Duodenal mucosa (tissue), 2 donors: ENCODE results near the gene SGSM2.

Source experiments
- H3K27ac ChIP-seq: one replicate; pipeline ENCODE4 v1.7.0; 2013; ENCODE audit warnings: low read depth, low read length
- H3K27me3 ChIP-seq, 2 donors: one replicate each; pipeline ENCODE4 v1.7.0; 2013; ENCODE audit warnings: low read length in 2 of 2, control low read depth in 1 of 2; ENCODE audit not compliant: insufficient read depth in 2 of 2, control insufficient read depth in 1 of 2
- H3K36me3 ChIP-seq, 2 donors: one replicate each; pipeline ENCODE4 v1.7.0; 2013; ENCODE audit warnings: low read length in 2 of 2, control low read depth in 1 of 2; ENCODE audit not compliant: insufficient read depth in 2 of 2, control insufficient read depth in 1 of 2
- H3K4me1 ChIP-seq, 2 donors: one replicate each; pipeline ENCODE4 v1.7.0; 2013; ENCODE audit warnings: low read length in 2 of 2, control low read depth in 1 of 2; ENCODE audit not compliant: insufficient read depth in 2 of 2, control insufficient read depth in 1 of 2
- H3K4me3 ChIP-seq, 2 donors: one replicate each; pipeline ENCODE4 v1.7.0; 2013; ENCODE audit warnings: low read length in 2 of 2, low read depth in 1 of 2
- H3K9ac ChIP-seq, 2 donors: one replicate each; pipeline ENCODE4 v1.7.0; 2013; ENCODE audit warnings: low read length in 2 of 2, low read depth in 1 of 2
- H3K9me3 ChIP-seq, 2 donors: one replicate each; pipeline ENCODE4 v1.7.0; 2013; ENCODE audit warnings: low read length in 2 of 2, control low read depth in 1 of 2; ENCODE audit not compliant: control insufficient read depth in 1 of 2

SGSM2 gene

GRCh38 chr17:2418572-2418971 is 81.3 kb downstream of the SGSM2 start:
- peak overlapping the region; percentile 36 for H3K27ac ChIP-seq
- peaks cover 22 to 59% of the 10 kb centered on the region in 2 donors for H3K36me3 ChIP-seq
- H3K9me3 ChIP-seq, result no peaks in the 10 kb centered on the region
- no peaks in the 10 kb centered on the region for H3K27me3 ChIP-seq
- H3K4me1 ChIP-seq, result peaks cover 0 to 3% of the 10 kb centered on the region in 2 donors
- no peak overlapping the region for H3K4me3 ChIP-seq
- H3K9ac ChIP-seq, result no peak overlapping the region

- Histone ChIP-seq H3K9me3 (no peaks in the 10 kb centered on the region), H3K4me1 (peaks cover 0 to 3% of the 10 kb centered on the region in 2 donors), H3K27ac (no peak overlapping the region), H3K27me3 (no peaks in the 10 kb centered on the region), H3K36me3 (peaks cover 15 to 51% of the 10 kb centered on the region in 2 donors), H3K9ac (no peak overlapping the region), H3K4me3 (no peak overlapping the region)
Observed at GRCh38 chr17:2419486-2419885, 82.2 kb downstream of the SGSM2 start.

DNA sequence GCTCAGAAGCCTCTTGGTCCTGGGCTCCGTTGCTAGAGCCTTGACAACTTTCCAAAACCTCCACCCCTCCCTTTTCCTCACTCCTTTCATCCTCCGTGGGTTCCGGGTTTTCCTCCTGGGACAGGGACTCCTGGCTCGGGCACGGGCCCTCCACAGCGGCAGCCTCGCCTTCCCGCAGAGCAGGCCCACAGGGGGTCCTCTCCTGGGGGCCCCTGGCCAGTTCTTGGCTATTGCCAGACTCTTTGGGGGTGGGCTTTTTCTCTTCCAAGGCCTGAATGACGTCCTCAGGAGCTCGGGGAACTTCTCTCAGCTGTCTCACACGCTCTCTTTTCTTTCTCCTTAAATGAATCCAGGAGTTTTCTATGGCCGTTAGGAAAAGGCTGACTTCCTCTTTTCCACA is 82.9 kb downstream of the SGSM2 start:
- H3K36me3 ChIP-seq, result peaks cover 8 to 46% of the 10 kb centered on the region in 2 donors
- no peak overlapping the region for H3K9ac ChIP-seq
- H3K27ac ChIP-seq, result no peak overlapping the region
- H3K27me3 ChIP-seq, result no peaks in the 10 kb centered on the region
- H3K9me3 ChIP-seq, result no peaks in the 10 kb centered on the region
- peaks cover 0 to 3% of the 10 kb centered on the region in 2 donors for H3K4me1 ChIP-seq
- H3K4me3 ChIP-seq, result no peak overlapping the region

- Histone ChIP-seq H3K9me3 (no peaks in the 10 kb centered on the region), H3K27ac (no peak overlapping the region), H3K9ac (no peak overlapping the region), H3K4me1 (peaks cover 0 to 3% of the 10 kb centered on the region in 2 donors), H3K36me3 (peaks cover 8 to 49% of the 10 kb centered on the region in 2 donors), H3K4me3 (no peak overlapping the region), H3K27me3 (no peaks in the 10 kb centered on the region)
Observed at GRCh38 chr17:2421315-2422147, 84.2 kb downstream of the SGSM2 start.

GRCh38 chr17:2423271-2423670 is 86.0 kb downstream of the SGSM2 start:
- Histone ChIP-seq H3K4me3 (no peak overlapping the region), H3K9me3 (no peaks in the 10 kb centered on the region), H3K36me3 (peaks cover 8 to 38% of the 10 kb centered on the region in 2 donors), H3K4me1 (peaks cover 0 to 3% of the 10 kb centered on the region in 2 donors), H3K9ac (no peak overlapping the region), H3K27ac (no peak overlapping the region), H3K27me3 (no peaks in the 10 kb centered on the region)

GRCh38 chr17:2427215-2427614 is 89.9 kb downstream of the SGSM2 start:
- Histone ChIP-seq H3K4me1 (no peaks in the 10 kb centered on the region), H3K9me3 (no peaks in the 10 kb centered on the region), H3K4me3 (no peak overlapping the region), H3K9ac (no peak overlapping the region), H3K36me3 (peaks cover 0 to 4% of the 10 kb centered on the region in 2 donors), H3K27ac (no peak overlapping the region), H3K27me3 (no peaks in the 10 kb centered on the region)

DNA sequence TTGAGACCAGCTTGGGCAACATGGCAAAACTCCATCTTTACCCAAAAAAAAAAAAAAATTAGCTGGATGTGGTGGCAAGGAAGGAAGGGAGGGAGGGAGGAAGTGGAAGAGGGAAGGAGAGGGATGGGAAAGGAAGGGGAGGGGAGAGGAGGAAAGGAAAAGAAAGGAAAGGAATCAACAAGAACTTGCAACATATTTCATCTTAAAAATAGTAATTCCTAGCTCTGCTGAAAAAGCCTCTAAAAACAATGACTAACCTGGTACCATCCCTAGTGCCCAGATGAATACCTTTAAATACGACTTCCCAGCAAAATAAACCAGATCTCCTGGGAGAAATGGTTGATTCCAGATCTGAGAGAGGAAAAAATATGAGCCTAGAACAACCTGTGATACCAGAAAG is 90.6 kb downstream of the SGSM2 start:
- H3K4me3 ChIP-seq, result no peak overlapping the region
- no peaks in the 10 kb centered on the region for H3K27me3 ChIP-seq
- H3K4me1 ChIP-seq, result no peaks in the 10 kb centered on the region
- peaks cover 0 to 8% of the 10 kb centered on the region in 2 donors for H3K36me3 ChIP-seq
- H3K9ac ChIP-seq, result no peak overlapping the region
- no peaks in the 10 kb centered on the region for H3K9me3 ChIP-seq
- H3K27ac ChIP-seq, result no peak overlapping the region
